ENCODE measurements around the gene EXOC6B.

DNA sequence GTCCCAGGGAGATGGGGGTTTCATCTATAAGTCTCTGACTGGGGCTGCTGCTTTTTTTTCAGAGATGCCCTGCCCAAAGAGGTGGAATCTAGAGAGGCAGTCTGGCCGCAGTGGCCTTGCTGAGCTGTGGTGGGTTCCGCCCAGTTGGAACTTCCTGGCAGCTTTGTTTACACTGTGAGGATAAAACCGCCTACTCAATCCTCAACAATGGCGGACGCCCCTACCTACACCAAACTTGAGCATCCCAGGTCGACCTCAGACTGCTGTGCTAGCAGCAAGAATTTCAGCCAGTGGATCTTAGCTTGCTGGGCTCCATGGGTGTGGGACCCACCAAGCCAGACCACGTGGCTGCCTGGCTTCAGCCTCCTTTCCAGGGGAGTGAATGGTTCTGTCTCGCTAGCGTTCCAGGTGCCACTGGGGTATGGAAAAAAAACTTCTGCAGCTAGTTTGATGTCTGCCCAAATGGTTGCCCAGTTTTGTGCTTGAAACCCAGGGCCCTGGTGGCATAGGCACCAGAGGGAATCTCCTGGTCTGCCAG, 525.6 kb downstream of the EXOC6B start:
- no peak for TF ChIP-seq EZH2 (IDR thresholded peaks at IDR 0.05; ENCODE audit: borderline replicate concordance, low read depth, low read length, severe bottlenecking)
- TF ChIP-seq, protein P1, sequence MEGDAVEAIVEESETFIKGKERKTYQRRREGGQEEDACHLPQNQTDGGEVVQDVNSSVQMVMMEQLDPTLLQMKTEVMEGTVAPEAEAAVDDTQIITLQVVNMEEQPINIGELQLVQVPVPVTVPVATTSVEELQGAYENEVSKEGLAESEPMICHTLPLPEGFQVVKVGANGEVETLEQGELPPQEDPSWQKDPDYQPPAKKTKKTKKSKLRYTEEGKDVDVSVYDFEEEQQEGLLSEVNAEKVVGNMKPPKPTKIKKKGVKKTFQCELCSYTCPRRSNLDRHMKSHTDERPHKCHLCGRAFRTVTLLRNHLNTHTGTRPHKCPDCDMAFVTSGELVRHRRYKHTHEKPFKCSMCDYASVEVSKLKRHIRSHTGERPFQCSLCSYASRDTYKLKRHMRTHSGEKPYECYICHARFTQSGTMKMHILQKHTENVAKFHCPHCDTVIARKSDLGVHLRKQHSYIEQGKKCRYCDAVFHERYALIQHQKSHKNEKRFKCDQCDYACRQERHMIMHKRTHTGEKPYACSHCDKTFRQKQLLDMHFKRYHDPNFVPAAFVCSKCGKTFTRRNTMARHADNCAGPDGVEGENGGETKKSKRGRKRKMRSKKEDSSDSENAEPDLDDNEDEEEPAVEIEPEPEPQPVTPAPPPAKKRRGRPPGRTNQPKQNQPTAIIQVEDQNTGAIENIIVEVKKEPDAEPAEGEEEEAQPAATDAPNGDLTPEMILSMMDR (IDR thresholded peaks at IDR 0.05; ENCODE audit: borderline replicate concordance, extremely low read depth, low read length, poor library complexity, severe bottlenecking) = no peak
